ENCODE results near the gene ATP13A5.

The ATP13A5 gene

GRCh38 chr3:193240436-193240849, 138.1 kb downstream of the ATP13A5 start:
- Histone ChIP-seq H3K9me3 (ENCODE audit: severe bottlenecking) (no peaks in the 10 kb centered on the region), H3K27me3 (ENCODE audit: insufficient read depth, low read depth, severe bottlenecking) (no peaks in the 10 kb centered on the region), H3K27ac (peak overlapping the region; percentile 72), H3K4me3 (ENCODE audit: low read depth, low read length) (peak overlapping the region; percentile 50), H3K36me3 (no peaks in the 10 kb centered on the region)
- TF ChIP-seq CTCF (IDR thresholded peaks at IDR 0.05; ENCODE audit: low read depth, low read length) = no peak
- DNase-seq = peak; percentile 42

- H3K9me3 ChIP-seq (ENCODE audit: severe bottlenecking) = no peaks in the 10 kb centered on the region
- no peak for DNase-seq
- TF ChIP-seq CTCF (IDR thresholded peaks at IDR 0.05; ENCODE audit: low read depth, low read length) = no peak
- no peak overlapping the region for H3K27ac ChIP-seq
- no peaks in the 10 kb centered on the region for H3K36me3 ChIP-seq
- no peaks in the 10 kb centered on the region for H3K27me3 ChIP-seq (ENCODE audit: insufficient read depth, low read depth, severe bottlenecking)
- H3K4me3 ChIP-seq (ENCODE audit: low read depth, low read length) = no peak overlapping the region
Measured at GRCh38 chr3:193237030-193237429, 141.5 kb downstream of the ATP13A5 start.

- no peaks in the 10 kb centered on the region for H3K36me3 ChIP-seq
- H3K27me3 ChIP-seq (ENCODE audit: insufficient read depth, low read depth, severe bottlenecking) = no peaks in the 10 kb centered on the region
- H3K9me3 ChIP-seq (ENCODE audit: severe bottlenecking) = no peaks in the 10 kb centered on the region
- no peak for TF ChIP-seq CTCF (IDR thresholded peaks at IDR 0.05; ENCODE audit: low read depth, low read length)
- H3K4me3 ChIP-seq (ENCODE audit: low read depth, low read length) = no peak overlapping the region
- DNase-seq = no peak
- no peak overlapping the region for H3K27ac ChIP-seq
Measured at GRCh38 chr3:193236599-193236998, 142.0 kb downstream of the ATP13A5 start.

- no peaks in the 10 kb centered on the region for H3K9me3 ChIP-seq (ENCODE audit: severe bottlenecking)
- H3K27me3 ChIP-seq (ENCODE audit: insufficient read depth, low read depth, severe bottlenecking) = no peaks in the 10 kb centered on the region
- peak; percentile 69 for DNase-seq
- H3K27ac ChIP-seq = peak overlapping the region; percentile 84
- no peak overlapping the region for H3K4me3 ChIP-seq (ENCODE audit: low read depth, low read length)
- TF ChIP-seq CTCF (IDR thresholded peaks at IDR 0.05; ENCODE audit: low read depth, low read length) = no peak
- no peaks in the 10 kb centered on the region for H3K36me3 ChIP-seq
Measured at GRCh38 chr3:193231201-193231600, 147.4 kb downstream of the ATP13A5 start.

- peak; percentile 47 for DNase-seq
- H3K4me3 ChIP-seq (ENCODE audit: low read depth, low read length) = no peak overlapping the region; the same call in 1 of the 2 replicates
- no peaks in the 10 kb centered on the region for H3K9me3 ChIP-seq (ENCODE audit: severe bottlenecking)
- H3K36me3 ChIP-seq = no peaks in the 10 kb centered on the region
- TF ChIP-seq CTCF (IDR thresholded peaks at IDR 0.05; ENCODE audit: low read depth, low read length) = no peak
- H3K27ac ChIP-seq = peak overlapping the region; percentile 84
- H3K27me3 ChIP-seq (ENCODE audit: insufficient read depth, low read depth, severe bottlenecking) = no peaks in the 10 kb centered on the region
Measured at GRCh38 chr3:193230610-193231009, 147.9 kb downstream of the ATP13A5 start.

GRCh38 chr3:193229851-193230420, 148.6 kb downstream of the ATP13A5 start:
- Histone ChIP-seq H3K27ac (peak overlapping the region; percentile 84), H3K36me3 (no peaks in the 10 kb centered on the region), H3K27me3 (ENCODE audit: insufficient read depth, low read depth, severe bottlenecking) (no peaks in the 10 kb centered on the region), H3K9me3 (ENCODE audit: severe bottlenecking) (no peaks in the 10 kb centered on the region), H3K4me3 (ENCODE audit: low read depth, low read length) (no peak overlapping the region)
- DNase-seq = no peak
- TF ChIP-seq CTCF (IDR thresholded peaks at IDR 0.05; ENCODE audit: low read depth, low read length) = no peak
